GM06990 (cell line): ENCODE results near the gene TBC1D21.

Source experiments
- DNase-seq: peaks from one replicate; pipeline ENCODE4 v3.0.0-alpha.2; 2011; ENCODE audit not compliant: insufficient read length; ENCODE audit errors: extremely low read depth
- H3K27me3 ChIP-seq: replicated peaks from 2 replicates; pipeline ENCODE4 v1.6.0; 2011; ENCODE audit warnings: low read length; ENCODE audit not compliant: control insufficient read depth, insufficient read depth
- H3K36me3 ChIP-seq: 2 replicates; pipeline ENCODE4 v1.5.1; 2011; ENCODE audit warnings: low read length; ENCODE audit not compliant: control insufficient read depth, insufficient read depth
- H3K4me3 ChIP-seq: replicated peaks from 2 replicates; pipeline ENCODE4 v1.5.1; 2011; ENCODE audit warnings: low read depth, mild to moderate bottlenecking, control low read depth, low read length
- CTCF ChIP-seq: IDR thresholded peaks from 2 replicates; pipeline ENCODE4 v1.5.1; 2011; ENCODE audit warnings: low read length, control low read depth, mild to moderate bottlenecking, inconsistent platforms; ENCODE audit not compliant: insufficient read depth, poor library complexity, severe bottlenecking

Gene TBC1D21

GRCh38 chr15:73918784-73919183, 45.4 kb downstream of the TBC1D21 start:
- no peaks in the 10 kb centered on the region for H3K36me3 ChIP-seq
- DNase-seq, result no peak
- H3K4me3 ChIP-seq, result no peak overlapping the region
- no peak for TF ChIP-seq CTCF
- H3K27me3 ChIP-seq, result no peaks in the 10 kb centered on the region

- no peaks in the 10 kb centered on the region for H3K36me3 ChIP-seq
- no peak overlapping the region for H3K4me3 ChIP-seq
- DNase-seq, result no peak
- no peaks in the 10 kb centered on the region for H3K27me3 ChIP-seq
- no peak for TF ChIP-seq CTCF
Measured at GRCh38 chr15:73919706-73920105, 46.3 kb downstream of the TBC1D21 start.

GRCh38 chr15:73921254-73921925, 48.0 kb downstream of the TBC1D21 start:
- H3K27me3 ChIP-seq, result no peaks in the 10 kb centered on the region
- DNase-seq, result no peak
- no peak for TF ChIP-seq CTCF
- H3K4me3 ChIP-seq, result no peak overlapping the region
- no peaks in the 10 kb centered on the region for H3K36me3 ChIP-seq

GRCh38 chr15:73922186-73923151, 49.1 kb downstream of the TBC1D21 start:
- DNase-seq, result no peak
- H3K27me3 ChIP-seq, result no peaks in the 10 kb centered on the region; the same call in 1 of the 2 replicates
- no peaks in the 10 kb centered on the region for H3K36me3 ChIP-seq
- no peak overlapping the region for H3K4me3 ChIP-seq
- no peak for TF ChIP-seq CTCF

- Histone ChIP-seq H3K27me3 (no peaks in the 10 kb centered on the region; the same call in 1 of the 2 replicates), H3K36me3 (no peaks in the 10 kb centered on the region), H3K4me3 (no peak overlapping the region)
- TF ChIP-seq CTCF, result no peak
- no peak for DNase-seq
Measured at GRCh38 chr15:73923156-73923487, 49.8 kb downstream of the TBC1D21 start.
